HG02798 (cell line): ENCODE results near the gene ELOVL7.
A peak's percentile ranks its signal among the peaks of the same experiment; 100 is the strongest.
"Not testable (repeated sequence)": the region's sequence is repeated elsewhere in the genome, so short reads cannot be mapped to it uniquely, and the experiment has no call there.

ENCODE experiments used
- ATAC-seq: cut with Tn5 transposase; IDR thresholded peaks from one replicate; pipeline ENCODE4 v1.9.1; 2021; ENCODE audit warnings: mild to moderate bottlenecking; ENCODE audit not compliant: unreplicated experiment, poor library complexity

Gene ELOVL7

DNA sequence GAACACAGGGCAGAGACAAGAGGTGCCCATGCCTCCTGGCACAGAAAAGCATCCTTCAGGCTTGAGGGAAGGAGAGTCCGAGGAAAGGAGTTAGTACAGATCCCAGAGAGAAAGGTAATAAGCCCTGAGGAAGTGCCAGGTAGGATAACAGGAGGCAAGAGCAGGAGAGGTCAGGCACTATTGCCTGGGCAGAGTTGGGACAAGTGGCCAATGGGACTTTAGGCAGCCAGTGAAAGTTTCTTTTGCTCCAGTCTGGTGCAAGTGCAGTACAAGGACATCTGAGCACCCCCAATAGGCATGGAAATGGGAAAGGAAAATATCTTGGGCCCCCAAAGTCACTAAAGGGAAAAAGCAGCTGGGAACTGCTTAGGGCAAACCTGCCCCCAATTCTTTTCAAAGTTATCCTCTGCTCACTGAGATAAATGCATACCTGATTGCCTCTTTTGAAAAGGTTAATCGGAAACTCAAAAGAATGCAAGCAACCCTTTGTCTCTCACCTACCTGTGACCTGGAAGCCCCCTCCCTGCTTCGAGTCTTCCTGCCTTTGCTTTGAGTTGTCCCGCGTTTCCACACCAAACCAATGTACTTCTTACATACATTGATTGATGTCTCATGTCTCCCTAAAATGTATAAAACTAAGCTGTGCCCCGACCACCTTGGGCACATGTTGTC, 46.5 kb downstream of the ELOVL7 start:
- ATAC-seq: no peak

DNA sequence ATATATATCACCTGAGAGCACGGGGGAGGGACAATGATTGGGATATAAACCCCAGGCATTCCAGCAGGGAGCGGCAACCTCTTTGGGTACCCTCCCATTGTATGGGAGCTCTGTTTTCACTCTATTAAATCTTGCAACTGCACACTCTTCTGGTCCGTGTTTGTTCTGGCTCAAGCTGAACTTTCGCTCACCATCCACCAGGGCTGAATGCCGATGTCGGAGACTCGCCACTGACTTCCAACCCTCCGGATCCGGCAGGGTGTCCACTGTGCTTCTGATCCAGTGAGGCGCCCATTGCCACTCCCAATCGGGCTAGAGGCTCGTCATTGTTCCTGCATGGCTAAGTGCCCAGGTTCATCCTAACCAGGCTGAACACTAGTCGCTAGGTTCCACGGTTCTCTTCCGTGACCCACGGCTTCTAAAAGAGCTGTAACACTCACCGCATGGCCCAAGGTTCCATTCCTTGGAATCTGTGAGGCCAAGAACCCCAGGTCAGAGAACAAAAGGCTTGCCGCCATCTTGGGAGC, 48.6 kb downstream of the ELOVL7 start:
- ATAC-seq: not testable (repeated sequence)

DNA sequence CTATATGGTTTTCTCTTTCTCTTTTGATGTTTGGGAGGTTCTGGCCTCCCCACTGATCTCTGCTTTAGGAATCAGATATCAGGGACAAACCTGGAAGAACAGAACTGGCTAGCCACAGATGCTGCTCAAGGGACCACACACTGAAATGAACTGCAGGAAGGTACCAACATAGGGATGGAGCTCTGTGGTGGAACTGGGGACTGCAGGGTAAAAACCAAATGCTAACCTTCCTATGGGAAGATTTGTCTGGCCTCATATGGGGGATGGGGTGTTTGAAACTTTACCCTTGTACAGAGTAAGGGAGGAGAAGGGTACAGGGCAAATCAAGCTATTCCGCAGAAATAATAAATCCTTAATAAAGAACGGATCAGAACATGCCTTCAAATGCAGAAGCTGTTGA, 49.4 kb downstream of the ELOVL7 start:
- ATAC-seq: no peak

DNA sequence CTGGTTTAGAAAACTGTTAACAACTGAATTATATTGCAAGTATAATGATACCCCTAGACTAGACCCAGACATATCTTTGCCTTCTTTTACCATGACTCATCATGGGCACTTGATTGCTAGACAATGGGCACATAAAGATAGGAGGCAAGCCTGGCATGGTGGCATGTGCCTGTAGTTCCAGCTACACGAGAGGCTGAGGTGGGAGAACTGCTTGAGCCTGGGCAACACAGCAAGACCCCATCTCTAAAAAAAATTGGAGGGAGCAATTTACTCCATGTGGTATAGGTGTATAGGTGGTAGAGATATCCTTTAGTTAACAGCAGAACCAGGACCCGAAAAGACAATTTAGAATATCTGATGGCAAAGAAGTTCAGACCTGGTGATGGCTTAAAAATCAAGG, 51.6 kb downstream of the ELOVL7 start:
- ATAC-seq: no peak

DNA sequence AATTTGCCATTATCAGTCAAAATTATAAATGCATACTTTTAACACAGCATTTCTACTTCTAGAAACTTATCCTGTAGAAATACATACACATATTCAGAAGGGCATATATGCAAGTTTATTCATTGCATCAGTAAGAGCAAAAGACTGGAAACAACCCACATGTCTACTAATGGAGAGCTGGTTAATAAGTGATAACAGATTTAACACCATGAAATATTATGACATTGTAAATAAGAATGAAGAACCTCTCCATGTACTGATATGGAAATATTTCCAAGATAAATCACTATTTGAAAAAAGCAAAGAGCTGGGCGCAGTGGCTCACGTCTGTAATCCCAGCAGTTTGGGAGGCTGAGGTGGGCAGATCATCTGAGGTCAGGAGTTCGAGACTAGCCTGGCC, 54.5 kb downstream of the ELOVL7 start:
- no peak for ATAC-seq

DNA sequence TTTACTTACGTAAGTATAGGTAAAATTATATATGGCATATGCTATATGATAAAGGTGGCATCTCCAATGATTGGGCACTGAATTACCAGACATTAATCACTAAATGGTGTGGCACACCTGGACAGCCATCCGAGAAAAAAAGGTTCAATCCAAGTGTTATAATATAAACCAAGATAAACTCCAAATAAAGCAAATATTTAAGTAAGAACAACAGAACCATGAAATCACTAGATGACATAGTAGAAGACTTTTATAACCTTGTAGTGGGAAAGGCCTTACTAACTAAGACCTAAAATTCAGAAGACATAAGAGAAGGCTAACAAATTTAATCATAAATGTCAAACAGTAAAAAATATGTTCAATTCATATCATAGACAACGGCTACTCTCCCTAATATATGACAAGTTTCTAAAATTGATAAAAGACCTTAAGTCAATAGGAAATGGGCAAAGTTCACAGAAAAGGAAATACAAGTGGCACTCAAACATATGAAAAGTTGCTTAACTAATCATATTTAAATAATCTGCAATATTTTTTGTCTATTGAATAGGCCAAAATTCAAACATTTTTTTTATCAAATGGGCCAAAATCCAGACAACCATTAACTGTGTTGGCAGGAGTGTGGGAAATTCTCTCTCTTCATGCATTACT, 55.1 kb downstream of the ELOVL7 start:
- ATAC-seq: no peak

DNA sequence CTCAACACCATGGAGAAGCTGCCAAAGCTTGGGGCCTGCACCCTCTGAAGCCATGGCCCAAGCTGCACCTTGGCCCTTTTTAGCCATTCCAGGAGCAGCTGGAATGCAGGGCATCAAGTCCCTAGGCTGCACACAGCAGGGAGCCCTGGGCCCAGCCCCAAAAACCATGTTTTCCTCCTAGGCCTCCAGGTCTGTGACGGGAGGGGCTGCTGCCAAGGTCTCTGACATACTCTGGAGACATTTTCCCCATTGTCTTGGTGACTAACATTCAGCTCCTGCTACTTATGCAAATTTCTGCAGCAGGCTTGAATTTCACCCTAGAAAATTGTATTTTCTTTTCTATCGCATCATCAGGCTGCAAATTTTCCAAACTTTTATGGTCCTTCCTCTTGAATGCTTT, 64.6 kb downstream of the ELOVL7 start:
- no peak for ATAC-seq

DNA sequence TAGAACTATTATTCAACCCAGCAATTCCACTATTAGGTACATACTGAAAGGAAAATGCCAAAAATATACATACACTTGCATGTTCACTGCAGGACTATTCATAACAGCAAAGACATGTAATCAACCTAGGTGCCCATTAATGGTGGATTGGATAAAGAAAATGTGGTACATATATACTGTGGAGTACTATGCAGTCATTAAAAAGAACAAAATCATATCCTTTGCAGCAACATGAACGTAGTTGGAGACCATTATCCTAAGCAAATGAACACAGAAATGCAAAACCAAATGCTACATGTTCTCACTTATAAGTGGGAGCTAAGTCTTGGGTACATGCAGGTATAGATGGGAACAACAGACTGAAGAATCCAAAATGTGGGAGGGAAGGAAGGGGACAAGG, 67.7 kb downstream of the ELOVL7 start:
- ATAC-seq: no peak

DNA sequence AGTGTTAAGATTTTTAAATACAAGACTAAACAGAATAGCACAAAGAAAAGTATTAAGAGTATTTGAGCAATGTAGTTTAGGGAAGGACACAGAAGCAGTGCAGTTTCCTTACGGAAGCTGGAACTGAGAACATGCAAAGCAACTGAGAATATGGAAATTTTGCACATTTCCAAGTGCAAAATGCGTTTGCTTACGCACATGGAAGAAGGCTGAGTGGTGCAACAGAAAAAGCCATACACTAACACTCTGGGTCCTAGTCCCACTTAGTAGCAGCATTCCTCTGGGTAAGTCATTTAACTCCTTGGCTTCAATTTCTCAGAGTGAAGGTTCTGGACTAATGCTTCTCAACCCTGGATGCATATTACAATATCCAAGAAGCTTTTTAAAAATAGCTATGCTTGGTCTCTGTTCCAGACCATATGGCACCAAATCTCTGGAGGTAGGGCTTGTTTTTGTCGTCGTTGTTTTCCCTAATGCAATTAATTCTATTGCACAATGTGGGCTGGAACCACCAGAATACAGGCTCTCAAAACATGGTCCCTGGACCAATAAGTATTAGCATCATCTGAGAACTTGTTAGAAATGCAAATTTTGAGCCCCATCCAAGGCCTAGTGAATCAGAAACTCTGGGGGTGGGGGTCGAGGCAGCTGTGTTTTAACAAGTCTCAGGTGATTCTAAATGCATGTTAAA, 78.9 kb downstream of the ELOVL7 start:
- no peak for ATAC-seq

DNA sequence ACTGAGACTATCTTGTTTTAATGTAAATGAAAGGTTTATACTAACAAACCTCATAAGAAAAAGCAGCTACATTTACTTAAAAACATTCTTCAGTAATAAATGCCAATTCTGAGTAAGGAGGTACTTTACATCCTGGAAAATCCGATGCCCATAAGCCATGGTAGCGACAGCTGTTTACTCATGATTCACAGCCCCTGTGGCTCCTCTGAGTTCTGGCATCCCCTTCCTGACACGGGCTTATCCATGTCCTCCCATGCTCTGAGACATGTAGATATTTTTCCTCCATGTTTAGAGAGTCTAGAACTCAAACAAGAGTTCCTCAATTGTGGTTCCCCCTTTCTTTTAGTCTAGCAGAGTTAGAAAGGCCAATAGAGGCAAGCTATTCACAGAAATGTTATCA, 81.0 kb downstream of the ELOVL7 start:
- ATAC-seq: no peak

DNA sequence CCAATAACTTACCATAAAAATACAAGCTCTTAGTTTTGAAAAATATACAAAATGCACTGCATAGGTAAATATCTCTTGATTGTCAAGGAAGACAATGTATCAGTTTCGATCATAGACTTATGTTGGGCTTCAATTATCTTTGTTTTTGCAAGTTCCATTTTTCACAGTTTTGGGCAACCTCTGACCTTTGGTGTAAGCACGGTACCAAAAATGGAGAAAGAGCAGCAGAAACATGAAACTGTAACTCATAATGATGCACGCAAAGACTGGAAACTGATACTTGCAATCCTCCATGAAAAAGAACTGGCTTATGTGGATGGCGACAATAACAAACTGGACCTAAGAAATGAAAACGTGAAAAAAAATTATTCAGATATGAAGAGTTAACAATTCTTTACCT, 89.6 kb downstream of the ELOVL7 start:
- ATAC-seq: no peak

DNA sequence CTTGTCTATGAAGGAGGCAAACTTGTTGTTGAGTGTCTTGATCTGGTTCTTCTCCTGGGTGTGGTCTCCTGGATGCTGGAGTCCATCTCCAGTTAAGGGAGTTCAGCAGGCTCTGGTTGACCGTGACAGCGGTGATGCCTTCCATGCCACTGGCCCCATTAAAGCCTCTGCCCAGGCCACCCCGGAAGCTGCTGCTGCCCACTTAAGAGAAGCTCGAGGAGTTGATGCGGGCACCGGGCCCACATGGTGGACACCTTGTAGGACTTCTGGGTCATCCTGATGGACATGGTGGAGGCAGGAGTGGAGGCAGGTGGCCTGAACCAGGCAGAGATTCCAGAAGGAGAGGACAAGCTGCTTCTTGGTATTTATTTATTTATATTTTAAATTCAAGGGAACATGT, 99.4 kb downstream of the ELOVL7 start:
- no peak for ATAC-seq

DNA sequence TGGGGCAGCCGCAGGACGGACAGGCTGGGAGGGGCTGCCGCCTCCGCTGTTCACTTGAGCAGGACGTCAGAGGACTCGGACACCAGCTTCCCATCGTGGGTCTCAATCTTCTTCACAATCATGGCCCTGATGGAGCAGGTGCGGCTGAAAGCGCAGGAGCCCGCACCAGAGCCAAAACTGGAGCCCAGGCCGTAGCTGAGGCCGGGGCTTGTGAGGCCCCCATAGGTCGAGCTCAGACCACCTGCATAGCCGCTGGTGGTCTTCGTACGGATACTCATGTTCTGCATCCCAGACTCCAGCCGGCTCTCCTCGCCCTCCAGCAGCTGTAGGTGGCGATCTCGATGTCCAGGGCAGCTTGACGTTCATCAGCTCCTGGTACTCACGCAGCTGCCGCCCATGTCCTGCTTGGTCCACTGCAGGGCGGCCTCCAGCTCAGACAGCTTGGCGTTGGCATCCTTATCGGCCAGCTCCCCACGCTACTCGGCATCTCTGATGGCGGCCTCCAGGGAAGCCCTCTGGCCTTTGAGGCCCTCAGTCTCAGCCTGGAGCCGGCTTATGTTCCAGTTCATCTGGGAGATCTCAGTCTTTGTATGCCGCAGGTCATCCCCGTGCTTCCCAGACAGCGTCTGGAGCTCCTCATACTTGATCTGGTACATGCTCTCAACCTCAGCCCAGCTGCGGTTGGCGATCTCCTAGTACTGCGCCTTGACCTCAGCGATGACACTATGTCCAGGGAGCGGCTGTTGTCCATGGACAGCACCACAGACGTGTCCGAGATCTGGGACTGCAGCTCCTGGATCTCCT, 100.4 kb downstream of the ELOVL7 start:
- ATAC-seq: no peak

DNA sequence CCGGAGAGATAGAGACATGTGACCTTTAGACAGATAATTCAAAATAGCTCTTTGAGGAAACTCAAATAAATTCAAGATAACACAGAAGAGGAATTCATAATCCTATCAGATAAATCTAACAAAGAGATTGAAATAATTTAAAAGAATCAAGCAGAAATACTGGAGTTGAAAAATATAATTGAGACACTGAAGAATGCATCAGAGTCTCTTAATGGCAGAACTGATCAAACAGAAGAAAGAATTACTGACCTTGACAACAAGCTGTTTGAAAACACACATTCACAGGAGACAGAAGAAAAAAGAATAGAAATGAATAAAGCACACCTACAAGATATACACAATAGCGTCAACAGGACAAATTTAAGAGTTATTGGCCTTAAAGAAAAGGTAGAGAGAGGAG, 103.7 kb downstream of the ELOVL7 start:
- no peak for ATAC-seq

DNA sequence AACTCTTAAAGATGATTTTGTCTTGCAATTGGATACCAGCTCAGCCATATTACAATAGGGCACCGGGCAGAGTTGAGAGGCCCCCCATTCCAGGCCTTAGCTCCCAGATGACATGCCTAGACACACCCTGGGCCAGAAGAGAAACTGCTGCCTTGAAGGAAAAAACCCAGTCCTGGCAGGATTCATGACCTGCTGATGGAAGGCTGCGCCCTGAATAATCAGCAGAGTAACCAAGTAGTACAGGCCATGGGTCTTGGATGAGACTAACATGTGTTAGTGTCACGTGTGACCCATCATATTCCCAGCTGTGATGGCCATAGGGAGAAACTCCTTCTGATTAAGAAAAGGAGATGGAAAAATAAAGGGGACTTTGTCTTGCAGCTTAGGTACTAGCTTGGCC, 105.1 kb downstream of the ELOVL7 start:
- ATAC-seq: no peak

DNA sequence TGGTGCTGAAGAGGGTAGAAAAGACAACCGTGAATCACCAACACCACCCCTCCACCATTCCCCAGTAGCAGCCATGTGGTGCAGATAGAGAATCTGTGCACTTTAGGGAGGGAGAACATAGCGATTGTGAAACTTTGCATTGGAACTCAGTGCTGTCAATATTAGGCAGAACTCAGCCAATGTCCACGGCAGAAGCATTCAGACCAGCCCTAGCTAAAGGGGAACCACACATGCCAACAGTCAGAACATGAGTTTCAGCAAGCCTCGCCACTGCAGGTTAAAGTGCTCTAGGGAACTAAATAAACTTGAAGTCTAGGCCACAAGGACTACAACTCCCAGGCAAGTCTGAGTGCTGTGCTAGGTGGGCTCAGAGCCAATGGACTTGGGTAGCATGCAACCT, 105.6 kb downstream of the ELOVL7 start:
- ATAC-seq: peak; percentile 48

DNA sequence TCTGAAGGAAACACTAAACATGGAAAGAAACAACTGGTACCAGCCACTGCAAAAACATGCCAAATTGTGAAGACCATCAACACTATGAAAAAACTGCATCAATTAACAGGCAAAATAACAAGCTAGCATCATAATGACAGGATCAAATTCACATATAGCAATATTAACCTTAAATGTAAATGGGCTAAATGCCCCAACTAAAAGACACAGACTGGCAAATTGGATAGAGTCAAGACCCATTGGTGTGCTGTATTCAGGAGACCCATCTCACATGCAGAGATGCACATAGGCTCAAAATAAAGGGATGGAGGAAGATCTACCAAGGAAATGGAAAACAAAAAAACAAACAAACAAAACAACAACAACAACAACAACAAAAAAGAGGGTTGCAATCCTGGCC, 113.2 kb downstream of the ELOVL7 start:
- ATAC-seq: not testable (repeated sequence)

DNA sequence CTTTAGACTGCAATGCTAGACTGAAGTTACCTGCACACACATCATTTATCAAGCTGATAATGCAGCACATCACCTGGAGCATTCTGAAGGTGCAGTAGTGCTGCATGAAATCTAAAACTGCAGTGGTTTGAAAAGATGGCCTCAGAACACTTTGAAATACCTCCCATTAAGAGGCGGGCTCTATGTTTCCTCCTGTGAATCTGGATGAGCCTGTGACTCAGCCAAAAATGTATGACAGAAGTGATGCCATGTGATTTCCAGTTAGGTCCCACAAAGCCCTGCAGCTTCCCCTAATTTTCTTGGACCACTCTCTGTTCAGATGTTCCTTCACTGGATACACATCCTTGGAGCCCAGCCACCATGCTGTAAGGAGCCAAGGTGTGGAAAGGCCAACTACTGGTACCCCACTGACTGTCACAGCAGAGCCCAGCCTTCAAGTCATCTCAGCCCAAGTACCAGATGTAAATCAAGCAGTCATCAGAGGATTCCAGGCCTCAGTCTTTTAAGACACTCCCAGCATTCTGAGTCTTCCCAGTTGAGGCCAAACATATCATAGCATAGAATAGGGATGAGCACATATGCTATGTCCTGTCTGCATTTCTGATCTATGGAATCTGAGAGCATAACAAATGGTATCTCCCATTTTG, 116.9 kb downstream of the ELOVL7 start:
- ATAC-seq: no peak

DNA sequence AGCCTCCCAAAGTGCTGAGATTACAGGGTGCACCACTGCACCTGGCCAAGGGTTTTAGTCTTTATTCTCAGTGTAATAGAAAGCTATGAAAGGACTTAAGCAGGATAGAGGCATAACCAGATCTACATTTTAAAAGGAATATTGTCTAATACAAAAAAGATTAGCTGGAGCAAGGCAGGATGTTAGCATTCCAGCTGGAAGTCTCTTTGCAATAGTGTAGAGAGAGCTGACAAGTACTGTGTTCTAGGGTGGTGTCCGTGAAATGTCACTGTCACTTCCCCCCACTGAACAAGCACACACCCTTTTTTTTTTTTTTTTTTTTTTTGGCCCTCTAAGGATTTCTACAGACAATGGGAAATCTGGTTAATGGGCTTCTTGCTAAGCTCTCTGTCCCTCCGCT, 119.9 kb downstream of the ELOVL7 start:
- ATAC-seq: no peak

DNA sequence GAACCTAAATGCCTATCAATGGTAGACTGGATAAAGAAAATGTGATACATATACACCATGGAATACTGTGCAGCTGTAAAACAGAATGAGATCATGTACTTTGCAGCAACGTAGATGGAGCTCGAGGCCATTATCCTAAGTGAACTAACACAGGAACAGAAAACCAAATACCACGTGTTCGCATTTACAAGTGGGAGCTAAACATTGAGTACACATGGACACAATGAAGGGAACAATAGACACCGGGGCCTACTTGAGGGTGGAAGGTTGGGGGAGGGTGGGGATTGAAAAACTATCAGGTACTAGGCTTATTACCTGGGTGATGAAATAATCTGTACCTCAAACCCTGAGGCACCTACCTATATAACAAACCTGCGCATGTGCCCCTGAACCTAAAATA, 121.7 kb downstream of the ELOVL7 start:
- ATAC-seq: no peak
